CD14-positive monocyte (primary cell): ENCODE results near the gene NPAS3. TPM values are rescaled to one million over a fixed set of nuclear protein-coding genes. Genes with fewer than 3 reads are reported as not detected.

Experiments used
- DNase-seq, 3 donors: peaks; one replicate each; pipeline ENCODE4 v3.0.0-alpha.2; 2011 to 2022
- H2AFZ ChIP-seq: 2 replicates; pipeline ENCODE4 v1.6.0; 2012; ENCODE audit warnings: mild to moderate bottlenecking, low read depth, low read length, inconsistent platforms; ENCODE audit not compliant: insufficient read depth, poor library complexity, severe bottlenecking
- H3K27ac ChIP-seq, 2 donors: 1 replicate in 1 of 2; 2 replicates in 1 of 2; pipeline ENCODE4 v1.5.1; 2012 to 2013; ENCODE audit warnings: low read length in 2 of 2, control low read depth in 1 of 2, inconsistent platforms in 1 of 2, low read depth in 1 of 2, mild to moderate bottlenecking in 1 of 2
- H3K27me3 ChIP-seq, 2 donors: one replicate each; pipeline versions ENCODE4 v1.6.0 to v1.6.1; 2011 to 2013; ENCODE audit warnings: low read length in 2 of 2; ENCODE audit not compliant: control insufficient read depth in 2 of 2, insufficient read depth in 2 of 2
- H3K36me3 ChIP-seq, 2 donors: replicated peaks in 1 of 2; 1 replicate in 1 of 2; 2 replicates in 1 of 2; pipeline versions ENCODE4 v1.5.1 to v1.6.1; 2012 to 2013; ENCODE audit warnings: low read length in 2 of 2, control low read depth in 1 of 2, inconsistent platforms in 1 of 2, mild to moderate bottlenecking in 1 of 2; ENCODE audit not compliant: insufficient read depth in 2 of 2, control insufficient read depth in 1 of 2
- H3K4me1 ChIP-seq, 2 donors: 1 replicate in 1 of 2; 2 replicates in 1 of 2; pipeline versions ENCODE4 v1.5.1 to v1.6.1; 2012 to 2013; ENCODE audit warnings: low read length in 2 of 2, control low read depth in 1 of 2, inconsistent platforms in 1 of 2, mild to moderate bottlenecking in 1 of 2, moderate library complexity in 1 of 2; ENCODE audit not compliant: insufficient read depth in 2 of 2, control insufficient read depth in 1 of 2
- H3K4me2 ChIP-seq: replicated peaks from 2 replicates; pipeline ENCODE3; 2012; ENCODE audit warnings: low read length, moderate library complexity, mild to moderate bottlenecking; ENCODE audit not compliant: poor library complexity, severe bottlenecking; ENCODE audit errors: extremely low read depth
- H3K4me3 ChIP-seq, 3 experiments: fragments of 200-600 bp in 1 of 3; sonication (generic) in 1 of 3; replicated peaks in 1 of 3; 1 replicate in 2 of 3; 2 replicates in 1 of 3; pipeline ENCODE4 v1.5.1; 2011 to 2013; ENCODE audit warnings: low read length in 3 of 3, mild to moderate bottlenecking in 3 of 3, control low read depth in 2 of 3, low read depth in 2 of 3, inconsistent platforms in 1 of 3, moderate library complexity in 1 of 3
- H3K79me2 ChIP-seq: 2 replicates; pipeline ENCODE4 v1.6.0; 2012; ENCODE audit warnings: mild to moderate bottlenecking, control low read depth, inconsistent platforms, low read length, moderate library complexity; ENCODE audit not compliant: insufficient read depth
- H3K9ac ChIP-seq: 2 replicates; pipeline ENCODE4 v1.6.0; 2017; ENCODE audit warnings: low read length, mild to moderate bottlenecking; ENCODE audit not compliant: insufficient read depth, poor library complexity, severe bottlenecking
- H3K9me3 ChIP-seq, 2 donors: replicated peaks in 1 of 2; 1 replicate in 1 of 2; 2 replicates in 1 of 2; pipeline versions ENCODE4 v1.5.1 to v1.6.1; 2012 to 2013; ENCODE audit warnings: low read length in 2 of 2, control low read depth in 1 of 2; ENCODE audit not compliant: control insufficient read depth in 1 of 2, insufficient read depth in 1 of 2
- H4K20me1 ChIP-seq: 2 replicates; pipeline ENCODE4 v1.6.0; 2012; ENCODE audit warnings: mild to moderate bottlenecking, low read length, control low read depth, moderate library complexity; ENCODE audit not compliant: insufficient read depth
- H3K27ac Mint-ChIP-seq, 7 donors: one replicate each; pipeline ENCODE4 v1.8.0; 2020; ENCODE audit warnings: mild to moderate bottlenecking in 7 of 7, mixed read lengths in 7 of 7, moderate library complexity in 6 of 7, inconsistent platforms in 2 of 7
- H3K27me3 Mint-ChIP-seq, 3 donors: one replicate each; pipeline ENCODE4 v1.8.0; 2021 to 2022; ENCODE audit warnings: low read depth in 3 of 3, mild to moderate bottlenecking in 3 of 3, mixed read lengths in 3 of 3, moderate library complexity in 3 of 3, inconsistent platforms in 1 of 3
- H3K36me3 Mint-ChIP-seq, 2 donors: one replicate each; pipeline ENCODE4 v1.8.0; 2020; ENCODE audit warnings: mixed read lengths in 2 of 2, inconsistent platforms in 1 of 2, mild to moderate bottlenecking in 1 of 2
- H3K4me1 Mint-ChIP-seq: one replicate; pipeline ENCODE4 v1.8.0; 2020; ENCODE audit warnings: mild to moderate bottlenecking, mixed read lengths
- H3K4me3 Mint-ChIP-seq, 2 donors: one replicate each; pipeline ENCODE4 v1.8.0; 2020; ENCODE audit warnings: mild to moderate bottlenecking in 2 of 2, mixed read lengths in 2 of 2, moderate library complexity in 1 of 2
- H3K9me3 Mint-ChIP-seq, 7 donors: one replicate each; pipeline ENCODE4 v1.8.0; 2020 to 2022; ENCODE audit warnings: mixed read lengths in 7 of 7, mild to moderate bottlenecking in 6 of 7, moderate library complexity in 6 of 7, inconsistent platforms in 2 of 7
- WGBS: methylation state at CpG from one replicate; pipeline ENCODE4 v1.1.5; 2013; ENCODE audit warnings: missing lambda C conversion rate; ENCODE audit not compliant: insufficient coverage; 5-methylcytosine and 5-hydroxymethylcytosine counted together
- intact Hi-C, 2 donors: fragments of 100-400 bp; cut with micrococcal nuclease; formaldehyde crosslinking; loops; one replicate each; pipeline versions ENCODE4 v1.15.0 to v1.15.1; 2023
- polyA plus RNA-seq, 3 donors: library from polyadenylated mRNA; depleted of rRNA in 1 of 3; unstranded in 2 of 3; stranded (reverse) in 1 of 3; fragments of 300-500 nt in 2 of 3; fragments of >200 nt in 1 of 3; fragmentation: Illumina TruSeq in 2 of 3; gene quantifications; 1 replicate in 2 of 3; 2 replicates in 1 of 3; pipeline ENCODE4 v1.2.3, GENCODE V29; 2012 to 2021
- TF ChIP-seq, protein P1 (sequence below): fragments of 200-600 bp; IDR thresholded peaks from one replicate; pipeline ENCODE4 v1.8.0; 2022; ENCODE audit warnings: antibody characterized with exemption, mild to moderate bottlenecking

NPAS3 gene
- polyA plus RNA-seq, 3 donors: not detected

DNA sequence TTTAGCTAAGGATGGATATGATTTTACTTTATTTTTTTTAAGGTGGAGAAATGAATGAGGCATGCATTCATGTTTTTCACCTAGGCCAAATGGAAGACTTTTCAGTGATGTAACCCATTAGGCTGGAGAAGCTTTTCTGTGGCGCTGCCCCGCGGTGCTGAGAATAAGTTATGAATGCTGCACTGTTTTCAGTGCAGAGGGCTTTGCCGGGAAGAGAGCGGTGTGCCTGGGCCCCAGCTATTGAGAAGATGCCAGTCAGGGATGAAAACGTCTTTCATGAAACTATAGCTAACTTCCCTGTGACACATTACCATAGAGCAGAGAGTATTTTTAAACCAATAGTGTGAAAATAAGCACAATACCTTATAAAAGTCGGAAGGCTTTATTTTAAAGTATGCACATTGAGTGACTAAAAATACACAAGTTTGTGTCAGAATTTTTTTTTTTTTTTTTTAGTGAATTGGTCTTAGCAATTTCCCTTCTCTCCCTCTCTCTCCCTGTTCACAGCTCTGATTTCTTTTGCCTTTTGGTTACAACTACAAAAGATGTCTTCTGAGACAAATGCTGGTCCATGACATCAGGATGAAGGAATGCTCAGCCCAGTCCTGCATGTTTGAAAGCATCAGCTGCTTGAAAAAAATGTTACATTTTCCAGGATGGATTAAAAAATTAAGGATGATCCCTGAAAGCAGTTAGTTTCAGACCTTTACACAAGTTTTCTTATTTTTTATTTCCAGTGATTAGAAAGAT is 48.3 kb downstream of the NPAS3 start:
- Mint-ChIP-seq H3K4me3 (no peak overlapping the region), H3K9me3 (peaks cover 0 to 14% (median 3%) of the 10 kb centered on the region in 7 donors), H3K27me3 (peaks cover 0 to 2% (median 1%) of the 10 kb centered on the region in 3 donors), H3K36me3 (no peaks in the 10 kb centered on the region), H3K27ac (no peak overlapping the region), H3K4me1 (no peaks in the 10 kb centered on the region)
- no peaks in the 10 kb centered on the region for H3K27me3 ChIP-seq
- H3K4me2 ChIP-seq: no peak overlapping the region
- intact Hi-C loops: no loop called here
- 100% methylated on average over 3 of the region's 7 CpGs for WGBS
- no peak overlapping the region for H3K4me3 ChIP-seq
- H2AFZ ChIP-seq: no peak overlapping the region
- no peaks in the 10 kb centered on the region for H4K20me1 ChIP-seq
- no peak overlapping the region for H3K9ac ChIP-seq
- no peak overlapping the region for H3K27ac ChIP-seq
- no peaks in the 10 kb centered on the region for H3K4me1 ChIP-seq
- no peaks in the 10 kb centered on the region for H3K79me2 ChIP-seq
- no peaks in the 10 kb centered on the region for H3K36me3 ChIP-seq
- no peak for DNase-seq
- TF ChIP-seq, protein P1, sequence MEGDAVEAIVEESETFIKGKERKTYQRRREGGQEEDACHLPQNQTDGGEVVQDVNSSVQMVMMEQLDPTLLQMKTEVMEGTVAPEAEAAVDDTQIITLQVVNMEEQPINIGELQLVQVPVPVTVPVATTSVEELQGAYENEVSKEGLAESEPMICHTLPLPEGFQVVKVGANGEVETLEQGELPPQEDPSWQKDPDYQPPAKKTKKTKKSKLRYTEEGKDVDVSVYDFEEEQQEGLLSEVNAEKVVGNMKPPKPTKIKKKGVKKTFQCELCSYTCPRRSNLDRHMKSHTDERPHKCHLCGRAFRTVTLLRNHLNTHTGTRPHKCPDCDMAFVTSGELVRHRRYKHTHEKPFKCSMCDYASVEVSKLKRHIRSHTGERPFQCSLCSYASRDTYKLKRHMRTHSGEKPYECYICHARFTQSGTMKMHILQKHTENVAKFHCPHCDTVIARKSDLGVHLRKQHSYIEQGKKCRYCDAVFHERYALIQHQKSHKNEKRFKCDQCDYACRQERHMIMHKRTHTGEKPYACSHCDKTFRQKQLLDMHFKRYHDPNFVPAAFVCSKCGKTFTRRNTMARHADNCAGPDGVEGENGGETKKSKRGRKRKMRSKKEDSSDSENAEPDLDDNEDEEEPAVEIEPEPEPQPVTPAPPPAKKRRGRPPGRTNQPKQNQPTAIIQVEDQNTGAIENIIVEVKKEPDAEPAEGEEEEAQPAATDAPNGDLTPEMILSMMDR: no peak
- peaks cover 0 to 2% of the 10 kb centered on the region in 2 donors for H3K9me3 ChIP-seq

DNA sequence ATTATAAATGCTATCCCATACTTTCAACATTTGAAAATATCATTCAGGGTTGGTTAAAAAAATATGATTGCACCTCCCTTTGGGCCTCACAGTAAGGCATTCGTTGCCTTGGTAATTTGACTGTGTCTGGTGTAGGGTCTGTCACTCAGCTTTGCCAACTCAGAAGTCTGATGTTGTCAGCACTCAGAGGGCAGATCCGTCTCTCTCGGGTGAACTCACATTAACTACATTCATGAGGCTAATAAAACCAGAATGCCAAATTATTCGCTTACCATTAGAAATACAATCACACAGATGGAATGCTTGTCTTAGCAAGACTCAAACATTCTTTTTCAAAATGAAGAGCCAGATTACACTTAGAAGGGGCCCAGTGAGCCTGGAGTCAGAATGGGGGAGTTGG is 53.0 kb downstream of the NPAS3 start:
- no peak for DNase-seq
- Histone ChIP-seq H3K27me3 (no peaks in the 10 kb centered on the region), H3K79me2 (no peaks in the 10 kb centered on the region), H3K4me2 (no peak overlapping the region), H3K27ac (no peak overlapping the region), H3K4me1 (no peaks in the 10 kb centered on the region), H3K36me3 (no peaks in the 10 kb centered on the region), H2AFZ (no peak overlapping the region), H3K9ac (no peak overlapping the region), H4K20me1 (no peaks in the 10 kb centered on the region), H3K4me3 (no peak overlapping the region), H3K9me3 (peaks cover 0 to 2% of the 10 kb centered on the region in 2 donors)
- Mint-ChIP-seq H3K9me3 (peaks cover 0 to 14% (median 7%) of the 10 kb centered on the region in 7 donors), H3K36me3 (no peaks in the 10 kb centered on the region), H3K4me1 (no peaks in the 10 kb centered on the region), H3K27me3 (peaks cover 0 to 3% (median 0%) of the 10 kb centered on the region in 3 donors), H3K4me3 (no peak overlapping the region), H3K27ac (no peak overlapping the region)
- 75% methylated on average over 2 of the region's 4 CpGs for WGBS
- intact Hi-C loops: no loop called here
- TF ChIP-seq, protein P1: no peak
